H1 (cell line): ENCODE results near the gene ANKFN1. TPM values are rescaled to one million over a fixed set of nuclear protein-coding genes. Genes with fewer than 3 reads are reported as not detected.

ENCODE experiments used
- CTCF ChIA-PET: fragments of 300-600 bp; sonication (Branson Sonifier 250); formaldehyde crosslinking; loops from one replicate; lab custom pipeline; 2021; ENCODE audit not compliant: partially characterized antibody; lab: Charles Lee
- POLR2A ChIA-PET: fragments of 300-600 bp; sonication (Branson Sonifier 250); formaldehyde crosslinking; loops from one replicate; lab custom pipeline; 2021; ENCODE audit warnings: inconsistent platforms; ENCODE audit not compliant: partially characterized antibody; lab: Charles Lee
- DNase-seq, 2 experiments: peaks; one replicate each; pipeline versions ENCODE4 v3.0.0 to v3.0.0-alpha.2; 2010 to 2022; ENCODE audit warnings: low spot score in 2 of 2, low read depth in 1 of 2, mixed read lengths in 1 of 2
- FAIRE-seq: peaks from 2 replicates; lab custom pipeline; 2011; peaks lifted over from hg19 to GRCh38; lab: Jason Lieb, UNC
- H2AFZ ChIP-seq: 2 replicates; pipeline ENCODE4 v1.8.1; 2012; ENCODE audit warnings: low read length, inconsistent platforms
- H2AK5ac ChIP-seq: 2 replicates; pipeline ENCODE4 v1.6.1; 2013; ENCODE audit warnings: low read depth, low read length
- H2BK120ac ChIP-seq: replicated peaks from 2 replicates; pipeline ENCODE3; 2013; ENCODE audit warnings: low read depth, low read length, inconsistent platforms
- H2BK12ac ChIP-seq: 2 replicates; pipeline ENCODE4 v1.6.1; 2013; ENCODE audit warnings: low read depth, low read length
- H2BK15ac ChIP-seq: 2 replicates; pipeline ENCODE4 v1.6.1; 2013; ENCODE audit warnings: low read length
- H2BK20ac ChIP-seq: 2 replicates; pipeline ENCODE4 v1.6.1; 2013; ENCODE audit warnings: low read length
- H2BK5ac ChIP-seq: 2 replicates; pipeline ENCODE4 v1.6.1; 2013; ENCODE audit warnings: low read depth, low read length
- H3K14ac ChIP-seq: 2 replicates; pipeline ENCODE4 v1.6.1; 2013; ENCODE audit warnings: inconsistent platforms; ENCODE audit not compliant: insufficient read length
- H3K18ac ChIP-seq: 2 replicates; pipeline ENCODE4 v1.6.1; 2013; ENCODE audit warnings: low read length; ENCODE audit errors: extremely low read depth
- H3K23ac ChIP-seq: 2 replicates; pipeline ENCODE4 v1.6.1; 2013; ENCODE audit warnings: inconsistent platforms; ENCODE audit not compliant: insufficient read length
- H3K23me2 ChIP-seq: 2 replicates; pipeline ENCODE4 v1.6.1; 2013; ENCODE audit warnings: low read depth, low read length
- H3K27ac ChIP-seq: 2 replicates; pipeline ENCODE4 v1.6.1; 2011; ENCODE audit warnings: low read depth, low read length, inconsistent platforms
- H3K27me3 ChIP-seq, 4 experiments: replicated peaks in 1 of 4; 1 replicate in 1 of 4; 2 replicates in 3 of 4; pipeline versions ENCODE4 v1.6.1 to v1.8.1; 2011 to 2013; ENCODE audit warnings: low read length in 3 of 4, mild to moderate bottlenecking in 3 of 4, inconsistent platforms in 2 of 4, mixed read lengths in 2 of 4, moderate library complexity in 1 of 4; ENCODE audit not compliant: control insufficient read depth in 3 of 4, insufficient read depth in 3 of 4; ENCODE audit errors: extremely low read depth in 1 of 4
- H3K36me3 ChIP-seq, 4 experiments: 2 replicates each; pipeline versions ENCODE4 v1.6.1 to v1.8.1; 2011 to 2013; ENCODE audit warnings: mild to moderate bottlenecking in 4 of 4, low read length in 3 of 4, moderate library complexity in 2 of 4, control low read depth in 1 of 4, inconsistent platforms in 1 of 4; ENCODE audit not compliant: insufficient read depth in 4 of 4, control insufficient read depth in 2 of 4
- H3K4ac ChIP-seq: replicated peaks from 2 replicates; pipeline ENCODE3; 2013; ENCODE audit warnings: low read length, low read depth, mixed read lengths, inconsistent platforms; ENCODE audit not compliant: insufficient read length
- H3K4me1 ChIP-seq, 4 experiments: replicated peaks in 1 of 4; 1 replicate in 1 of 4; 2 replicates in 3 of 4; pipeline versions ENCODE4 v1.6.1 to v1.8.1; 2011 to 2013; ENCODE audit warnings: low read length in 3 of 4, inconsistent platforms in 2 of 4, mixed read lengths in 1 of 4; ENCODE audit not compliant: insufficient read depth in 4 of 4, control insufficient read depth in 3 of 4
- H3K4me2 ChIP-seq, 2 experiments: 2 replicates each; pipeline versions ENCODE4 v1.6.1 to v1.8.1; 2011 to 2013; ENCODE audit warnings: low read depth in 2 of 2, low read length in 2 of 2, control low read depth in 1 of 2, inconsistent platforms in 1 of 2, mild to moderate bottlenecking in 1 of 2; ENCODE audit not compliant: insufficient read depth in 1 of 2
- H3K4me3 ChIP-seq, 4 experiments: fragments of 200-600, 300-600 bp in 1 of 4; sonication (generic), shearing (Covaris generic), sonication (Bioruptor Twin) in 1 of 4; 2 replicates each; pipeline versions ENCODE4 v1.5.1 to v1.8.1; 2011 to 2016; ENCODE audit warnings: low read length in 4 of 4, low read depth in 3 of 4, control low read depth in 2 of 4, inconsistent platforms in 2 of 4, mild to moderate bottlenecking in 2 of 4, mixed read lengths in 1 of 4, moderate library complexity in 1 of 4; ENCODE audit not compliant: insufficient read depth in 2 of 4; ENCODE audit errors: extremely low read depth in 1 of 4
- H3K56ac ChIP-seq: replicated peaks from 2 replicates; pipeline ENCODE3; 2013; ENCODE audit warnings: low read depth, mild to moderate bottlenecking, mixed read lengths, low read length, inconsistent platforms; ENCODE audit not compliant: insufficient read length
- H3K79me1 ChIP-seq: 2 replicates; pipeline ENCODE4 v1.6.1; 2013; ENCODE audit warnings: low read depth, low read length, control low read depth
- H3K79me2 ChIP-seq, 2 experiments: 2 replicates each; pipeline versions ENCODE4 v1.6.1 to v1.8.1; 2012 to 2013; ENCODE audit warnings: low read length in 2 of 2, mild to moderate bottlenecking in 2 of 2, inconsistent platforms in 1 of 2; ENCODE audit not compliant: insufficient read depth in 2 of 2, control insufficient read depth in 1 of 2
- H3K9ac ChIP-seq, 4 experiments: replicated peaks in 1 of 4; 1 replicate in 1 of 4; 2 replicates in 3 of 4; pipeline versions ENCODE4 v1.6.1 to v1.8.1; 2011 to 2013; ENCODE audit warnings: low read depth in 3 of 4, low read length in 3 of 4, control low read depth in 2 of 4, mild to moderate bottlenecking in 2 of 4, moderate library complexity in 2 of 4, inconsistent platforms in 1 of 4; ENCODE audit errors: extremely low read depth in 1 of 4
- H3K9me3 ChIP-seq, 2 experiments: 2 replicates each; pipeline versions ENCODE4 v1.6.1 to v1.8.1; 2012 to 2013; ENCODE audit warnings: mild to moderate bottlenecking in 2 of 2, moderate library complexity in 2 of 2, control low read depth in 1 of 2, inconsistent platforms in 1 of 2, low read depth in 1 of 2, low read length in 1 of 2, mixed read lengths in 1 of 2; ENCODE audit not compliant: insufficient read depth in 2 of 2
- H4K20me1 ChIP-seq, 2 experiments: replicated peaks in 1 of 2; 2 replicates each; pipeline versions ENCODE3 to v1.8.1; 2011 to 2013; ENCODE audit warnings: inconsistent platforms in 2 of 2, low read length in 2 of 2, mild to moderate bottlenecking in 1 of 2; ENCODE audit not compliant: insufficient read depth in 2 of 2, control insufficient read depth in 1 of 2
- H4K5ac ChIP-seq: 2 replicates; pipeline ENCODE4 v1.6.1; 2013; ENCODE audit warnings: low read length, low read depth, mixed read lengths, inconsistent platforms; ENCODE audit not compliant: insufficient read length
- H4K8ac ChIP-seq: 2 replicates; pipeline ENCODE4 v1.8.0; 2013; ENCODE audit warnings: mild to moderate bottlenecking, moderate library complexity, low read length, inconsistent platforms; ENCODE audit not compliant: insufficient read depth; ENCODE audit errors: extremely low read depth
- H4K91ac ChIP-seq: replicated peaks from 2 replicates; pipeline ENCODE3; 2013; ENCODE audit warnings: low read length, mixed read lengths, inconsistent platforms; ENCODE audit not compliant: insufficient read length
- ATF2 ChIP-seq: IDR thresholded peaks from 2 replicates; pipeline ENCODE4 v1.6.1; 2012; ENCODE audit warnings: low read length, inconsistent platforms
- BCL11A ChIP-seq, 2 experiments: IDR thresholded peaks; one replicate each; pipeline ENCODE4 v1.6.1; 2011; ENCODE audit warnings: low read depth in 2 of 2, low read length in 2 of 2, mild to moderate bottlenecking in 2 of 2
- FOSL1 ChIP-seq: IDR thresholded peaks from 2 replicates; pipeline ENCODE4 v1.6.1; 2011; ENCODE audit warnings: mild to moderate bottlenecking, low read depth, low read length, moderate library complexity; ENCODE audit not compliant: insufficient read depth
- GTF2F1 ChIP-seq: IDR thresholded peaks from 2 replicates; pipeline ENCODE4 v1.6.1; 2012; ENCODE audit warnings: low read depth, low read length, improper control_type of control experiment, borderline replicate concordance
- JUN ChIP-seq: IDR thresholded peaks from 2 replicates; pipeline ENCODE4 v1.6.1; 2011; ENCODE audit warnings: low read depth, mild to moderate bottlenecking, improper control_type of control experiment, low read length
- PHF8 ChIP-seq: fragments of 200-600 bp; sonication (generic); conservative IDR thresholded peaks from 2 replicates; pipeline ENCODE4 v1.7.1; 2012; ENCODE audit warnings: low read depth, mild to moderate bottlenecking, inconsistent platforms, low read length, moderate library complexity
- POLR2A ChIP-seq, 2 experiments: IDR thresholded peaks; 1 replicate in 1 of 2; 2 replicates in 1 of 2; pipeline ENCODE4 v1.6.1; 2011; ENCODE audit warnings: low read depth in 2 of 2, low read length in 2 of 2, mild to moderate bottlenecking in 2 of 2; ENCODE audit errors: control extremely low read depth in 1 of 2
- SIN3A ChIP-seq, 2 experiments: IDR thresholded peaks in 1 of 2; conservative IDR thresholded peaks in 1 of 2; 2 replicates each; pipeline ENCODE4 v1.6.1; 2011 to 2012; ENCODE audit warnings: low read length in 2 of 2, improper control_type of control experiment in 1 of 2, low read depth in 1 of 2, mild to moderate bottlenecking in 1 of 2
- WGBS, 2 experiments: shearing (Covaris generic) in 1 of 2; methylation state at CpG; one replicate each; pipeline versions ENCODE4 v1.1.6 to v1.1.7; 2013 to 2015; ENCODE audit warnings: low lambda C conversion rate in 2 of 2, mixed read lengths in 2 of 2, inconsistent platforms in 1 of 2, low coverage in 1 of 2, missing lambda C conversion rate in 1 of 2; ENCODE audit not compliant: insufficient replicate concordance in 2 of 2, insufficient coverage in 1 of 2, insufficient read length in 1 of 2; ENCODE audit errors: extremely low coverage in 1 of 2, missing lambda C conversion rate in 1 of 2; 5-methylcytosine and 5-hydroxymethylcytosine counted together
- polyA plus RNA-seq, 7 experiments: library from polyadenylated mRNA; depleted of rRNA in 3 of 7; stranded (reverse) in 5 of 7; unstranded in 2 of 7; fragments of >200 nt in 5 of 7; fragments of 200-250 nt in 2 of 7; gene quantifications; 1 replicate in 5 of 7; 2 replicates in 1 of 7; 4 replicates in 1 of 7; pipeline versions ENCODE4 v1.2.1 to v1.2.3, GENCODE V29; 2011 to 2013; ENCODE audit warnings: missing spikeins in 2 of 7, mixed read lengths in 2 of 7
- total RNA-seq: library from RNA; stranded (reverse); fragmentation: NEBNext Ultra II Directional; extraction: Animal tissue kit (Norgen Biotek cat#: 25700); gene quantifications from 2 replicates; pipeline ENCODE4 v1.2.1, GENCODE V29; 2021

Gene ANKFN1
- total and polyA plus RNA-seq, 2 of the 8 experiments (the other 6 are each of a cell fraction or from before 2014, with no cell fraction given): not detected

- no peak overlapping the region for H3K18ac ChIP-seq
- no peaks in the 10 kb centered on the region for H4K20me1 ChIP-seq
- H3K4ac ChIP-seq: no peak overlapping the region
- H3K23ac ChIP-seq: no peak overlapping the region
- no peaks in the 10 kb centered on the region for H3K36me3 ChIP-seq
- no peak overlapping the region for H4K8ac ChIP-seq
- no peak overlapping the region for H2BK5ac ChIP-seq
- no peak overlapping the region for H3K56ac ChIP-seq
- H2BK12ac ChIP-seq: no peak overlapping the region
- no peaks in the 10 kb centered on the region for H3K23me2 ChIP-seq
- no peak overlapping the region for H3K4me2 ChIP-seq
- H3K4me3 ChIP-seq: no peak overlapping the region
- CTCF ChIA-PET: interaction anchor here (0.6 kb wide), 1 partner anchor 55 kb away, joined by 3 read pairs; no protein-coding TSS in a partner anchor
- no peaks in the 10 kb centered on the region for H3K79me1 ChIP-seq
- no peaks in the 10 kb centered on the region for H3K27me3 ChIP-seq
- H3K9ac ChIP-seq: no peak overlapping the region
- POLR2A ChIA-PET: no interaction called here
- DNase-seq: no peak
- WGBS, 2 experiments: 93% methylated on average over 5 of the region's 5 CpGs; no CpG with 5 or more reads in 1 of the 2 experiments
- no peak overlapping the region for H2AK5ac ChIP-seq
- no peaks in the 10 kb centered on the region for H3K4me1 ChIP-seq
- H3K14ac ChIP-seq: no peak overlapping the region
- H3K9me3 ChIP-seq: no peaks in the 10 kb centered on the region
- no peak overlapping the region for H2BK15ac ChIP-seq
- no peak overlapping the region for H3K27ac ChIP-seq
- H2BK20ac ChIP-seq: no peak overlapping the region
- H2AFZ ChIP-seq: no peak overlapping the region
- no peak overlapping the region for H2BK120ac ChIP-seq
- FAIRE-seq: no peak
- H4K5ac ChIP-seq: no peak overlapping the region
- H3K79me2 ChIP-seq: no peaks in the 10 kb centered on the region
- H4K91ac ChIP-seq: no peak overlapping the region
- TF ChIP-seq PHF8: no peak
- no peak for TF ChIP-seq GTF2F1
- TF ChIP-seq BCL11A (IDR thresholded peaks at IDR 0.05; ENCODE audit: low read depth in 2 of 2, low read length in 2 of 2): no peak
- no peak for TF ChIP-seq SIN3A (conservative IDR thresholded peaks at IDR 0.05 in 1 of 2, IDR thresholded peaks at IDR 0.05 in 1 of 2; ENCODE audit: low read depth in 1 of 2, low read length in 2 of 2)
- no peak for TF ChIP-seq FOSL1
- TF ChIP-seq POLR2A (IDR thresholded peaks at IDR 0.05; ENCODE audit: control extremely low read depth in 1 of 2, low read depth in 2 of 2, low read length in 2 of 2): no peak
- TF ChIP-seq ATF2: no peak
- no peak for TF ChIP-seq JUN
Observed at GRCh38 chr17:56351675-56352074, 198.4 kb downstream of the ANKFN1 start.
